ENCODE measurements around the gene PAGE4. TPM values are rescaled to one million over a fixed set of nuclear protein-coding genes. Genes with fewer than 3 reads are reported as not detected.

PAGE4 gene, protein sequence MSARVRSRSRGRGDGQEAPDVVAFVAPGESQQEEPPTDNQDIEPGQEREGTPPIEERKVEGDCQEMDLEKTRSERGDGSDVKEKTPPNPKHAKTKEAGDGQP
- 10 to 100 TPM; 26.5 to 31.5 TPM for total RNA-seq

DNA sequence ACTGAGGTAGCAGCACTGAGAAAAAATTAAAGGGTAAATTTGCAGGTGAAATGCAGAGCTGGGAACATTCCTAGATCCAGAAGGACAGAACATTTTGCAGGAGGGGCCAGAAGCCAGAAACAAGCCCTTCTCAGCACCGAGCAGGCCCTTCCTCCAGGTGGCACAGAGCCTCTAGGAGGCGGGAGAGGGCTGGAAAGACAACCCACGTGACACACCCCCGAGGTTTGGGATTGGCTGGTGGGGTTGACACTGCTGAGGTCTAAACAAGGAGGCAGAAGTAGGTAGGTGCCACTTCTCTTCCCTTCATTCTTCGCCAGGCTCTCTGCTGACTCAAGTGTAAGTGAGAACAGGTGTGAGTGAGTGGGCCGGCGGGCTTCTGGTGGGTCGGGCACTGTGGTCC, at the start of gene PAGE4:
Gene PAGE4, plus strand, starts transcription at position 288 of the 400 bp plus-strand sequence. CDS start 1,126 bp downstream, outside the sequence.
- Histone ChIP-seq H3K4me3 (no peak within 1 kb of the TSS), H3K36me3 (no peaks in the 10 kb centered on the region), H3K4me1 (replicated peaks) (no peaks in the 10 kb centered on the region), H3K27me3 (replicated peaks; ENCODE audit: insufficient read depth) (no peaks in the 10 kb centered on the region), H3K27ac (no peak within 1 kb of the TSS), H3K9me3 (no peaks in the 10 kb centered on the region)
- TF ChIP-seq CTCF (IDR thresholded peaks at IDR 0.05): no peak
- DNase-seq (ENCODE audit: low spot score): no peak
- WGBS: 58% methylated on average over 7 of the region's 8 CpGs
- intact Hi-C loops (cut with DNase I): no loop called here

GRCh38 chrX:49784747-49785280, 44.3 kb upstream of the PAGE4 start:
- no peaks in the 10 kb centered on the region for H3K27me3 ChIP-seq (replicated peaks; ENCODE audit: insufficient read depth)
- no peaks in the 10 kb centered on the region for H3K4me1 ChIP-seq (replicated peaks)
- H3K36me3 ChIP-seq: no peaks in the 10 kb centered on the region
- no peak overlapping the region for H3K27ac ChIP-seq
- TF ChIP-seq POLR2A (IDR thresholded peaks at IDR 0.05): no peak
- no peak for TF ChIP-seq CTCF (IDR thresholded peaks at IDR 0.05)
- TF ChIP-seq POLR2AphosphoS5 (IDR thresholded peaks at IDR 0.05): no peak
- intact Hi-C loops (cut with DNase I): no loop called here
- no peak for DNase-seq (ENCODE audit: low spot score)
- no peaks in the 10 kb centered on the region for H3K9me3 ChIP-seq
- no peak overlapping the region for H3K4me3 ChIP-seq
- WGBS: 100% methylated on average over 1 of the region's 1 CpG

GRCh38 chrX:49792376-49792775, 36.7 kb upstream of the PAGE4 start:
- H3K9me3 ChIP-seq: no peaks in the 10 kb centered on the region
- TF ChIP-seq CTCF (IDR thresholded peaks at IDR 0.05) (no peak), POLR2AphosphoS5 (IDR thresholded peaks at IDR 0.05) (no peak), POLR2A (IDR thresholded peaks at IDR 0.05) (no peak)
- no peaks in the 10 kb centered on the region for H3K4me1 ChIP-seq (replicated peaks)
- H3K4me3 ChIP-seq: no peak overlapping the region
- 50% methylated on average over 1 of the region's 1 CpG for WGBS
- no peak for DNase-seq (ENCODE audit: low spot score)
- intact Hi-C loops (cut with DNase I): no loop called here
- no peaks in the 10 kb centered on the region for H3K27me3 ChIP-seq (replicated peaks; ENCODE audit: insufficient read depth)
- no peak overlapping the region for H3K27ac ChIP-seq
- H3K36me3 ChIP-seq: no peaks in the 10 kb centered on the region

GRCh38 chrX:49793686-49794085, 35.4 kb upstream of the PAGE4 start:
- no peak overlapping the region for H3K27ac ChIP-seq
- H3K27me3 ChIP-seq (replicated peaks; ENCODE audit: insufficient read depth): no peaks in the 10 kb centered on the region
- DNase-seq (ENCODE audit: low spot score): no peak
- intact Hi-C loops (cut with DNase I): no loop called here
- H3K4me1 ChIP-seq (replicated peaks): no peaks in the 10 kb centered on the region
- H3K9me3 ChIP-seq: no peaks in the 10 kb centered on the region
- no peak overlapping the region for H3K4me3 ChIP-seq
- no peaks in the 10 kb centered on the region for H3K36me3 ChIP-seq
- TF ChIP-seq POLR2AphosphoS5 (IDR thresholded peaks at IDR 0.05) (no peak), CTCF (IDR thresholded peaks at IDR 0.05) (no peak), POLR2A (IDR thresholded peaks at IDR 0.05) (no peak)

GRCh38 chrX:49799828-49800227, 29.3 kb upstream of the PAGE4 start:
- WGBS: 82% methylated on average over 1 of the region's 1 CpG
- no peaks in the 10 kb centered on the region for H3K9me3 ChIP-seq
- intact Hi-C loops (cut with DNase I): no loop called here
- H3K4me1 ChIP-seq (replicated peaks): no peaks in the 10 kb centered on the region
- H3K4me3 ChIP-seq: no peak overlapping the region
- TF ChIP-seq CTCF (IDR thresholded peaks at IDR 0.05) (no peak), POLR2AphosphoS5 (IDR thresholded peaks at IDR 0.05) (no peak)
- H3K27me3 ChIP-seq (replicated peaks; ENCODE audit: insufficient read depth): no peaks in the 10 kb centered on the region
- H3K36me3 ChIP-seq: no peaks in the 10 kb centered on the region
- DNase-seq (ENCODE audit: low spot score): no peak
- H3K27ac ChIP-seq: no peak overlapping the region

Measured in prostate gland (tissue), 2 donors.